HCT116 (cell line): Measurements from ENCODE around the gene CCDC121. TPM values are rescaled to one million over a fixed set of nuclear protein-coding genes. Genes with fewer than 3 reads are reported as not detected.

ENCODE experiments used
- total RNA-seq: library from RNA; stranded (reverse); gene quantifications from one replicate; pipeline ENCODE4 v1.2.1, GENCODE V29; 2021; ENCODE audit not compliant: unreplicated experiment

CCDC121 gene
- total RNA-seq, 1 experiment from 2014 or later: 2.1 TPM

Other genes with a start within 250 kb of the CCDC121 start
- gene ZNF513, start 248.3 kb downstream of the CCDC121 start, total RNA-seq: 12.8 TPM
- gene PPM1G, start 219.4 kb downstream of the CCDC121 start, total RNA-seq: 140 TPM
- gene NRBP1, start 200.4 kb downstream of the CCDC121 start, total RNA-seq: 79.1 TPM
- 65.7 TPM for gene KRTCAP3, start 186.6 kb downstream of the CCDC121 start, total RNA-seq
- 13.7 TPM for gene IFT172, start 139.3 kb downstream of the CCDC121 start, total RNA-seq
- 3.3 TPM for gene FNDC4, start 133.8 kb downstream of the CCDC121 start, total RNA-seq
- not detected for gene GCKR, start 132.2 kb downstream of the CCDC121 start, total RNA-seq
- 33.0 TPM for gene ZNF512, start 46.0 kb downstream of the CCDC121 start, total RNA-seq
- 34.3 TPM for gene GPN1, start within 50 bp of the CCDC121 start, total RNA-seq
- 25.2 TPM for gene SUPT7L, start 34.6 kb upstream of the CCDC121 start, total RNA-seq
- 19.8 TPM for gene SLC4A1AP, start 34.9 kb upstream of the CCDC121 start, total RNA-seq
- 66.3 TPM for gene MRPL33, start 142.7 kb upstream of the CCDC121 start, total RNA-seq